SK-N-SH treated with all-trans-retinoic acid at 6 μM for 48 hours (cell line): ENCODE data around the gene FYCO1.

Experiments
- ARNTL ChIP-seq: fragments of 450-650 bp; formaldehyde crosslinking; IDR thresholded peaks from 2 replicates; pipeline ENCODE4 v1.5.0; 2020; ENCODE audit warnings: low read depth, mild to moderate bottlenecking, moderate library complexity, borderline replicate concordance
- BACH2 ChIP-seq: fragments of 250-450 bp; sonication (Bioruptor Pico); IDR thresholded peaks from 2 replicates; pipeline ENCODE4 v1.9.0; 2021; ENCODE audit warnings: mild to moderate bottlenecking, borderline replicate concordance
- ISL1 ChIP-seq: fragments of 250-450 bp; sonication (Bioruptor Pico); IDR thresholded peaks from 2 replicates; pipeline ENCODE4 v2.1.2; 2022; ENCODE audit warnings: mild to moderate bottlenecking, moderate library complexity
- OSR1 ChIP-seq: fragments of 250-450 bp; sonication (Bioruptor Pico); IDR thresholded peaks from 2 replicates; pipeline ENCODE4 v1.8.0; 2022; ENCODE audit warnings: moderate library complexity, mild to moderate bottlenecking, inconsistent platforms
- RARB ChIP-seq: fragments of 250-450 bp; sonication (Bioruptor Pico); IDR thresholded peaks from 2 replicates; pipeline ENCODE4 v1.8.0; 2021; ENCODE audit warnings: mild to moderate bottlenecking, moderate library complexity
- ZFP3 ChIP-seq: fragments of 250-450 bp; sonication (Bioruptor Pico); IDR thresholded peaks from 2 replicates; pipeline ENCODE4 v1.5.0; 2020; ENCODE audit warnings: mild to moderate bottlenecking, moderate library complexity
- TF ChIP-seq, protein P1 (sequence below): fragments of 250-450 bp; sonication (Bioruptor Pico); IDR thresholded peaks from 2 replicates; pipeline ENCODE4 v1.5.0; 2020; ENCODE audit warnings: mild to moderate bottlenecking, moderate library complexity

DNA sequence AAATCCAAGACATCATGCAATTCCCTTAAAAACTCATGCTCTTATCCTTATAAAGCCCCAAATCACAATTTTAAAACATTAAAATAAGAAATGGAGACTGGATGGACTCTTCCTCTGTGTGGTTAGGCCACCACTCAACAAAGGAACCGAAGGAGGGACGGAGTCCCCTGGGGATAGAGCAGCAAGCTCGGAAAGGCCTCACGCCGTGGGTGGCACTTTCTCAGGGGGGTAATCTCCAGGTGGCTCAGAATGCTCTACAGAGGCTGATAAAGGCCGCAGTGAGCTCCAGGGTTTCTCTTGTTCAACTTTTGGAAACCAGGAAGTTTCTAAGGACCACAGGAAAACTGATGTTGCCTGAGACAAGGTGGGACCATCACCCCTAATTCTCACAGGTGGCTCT lies 86.1 kb downstream of the FYCO1 start:
- TF ChIP-seq RARB (no peak), OSR1 (no peak), ZFP3 (no peak), ARNTL (CRISPR knock-in tag) (no peak), BACH2 (no peak), ISL1 (CRISPR knock-in tag) (no peak)
- TF ChIP-seq, protein P1, sequence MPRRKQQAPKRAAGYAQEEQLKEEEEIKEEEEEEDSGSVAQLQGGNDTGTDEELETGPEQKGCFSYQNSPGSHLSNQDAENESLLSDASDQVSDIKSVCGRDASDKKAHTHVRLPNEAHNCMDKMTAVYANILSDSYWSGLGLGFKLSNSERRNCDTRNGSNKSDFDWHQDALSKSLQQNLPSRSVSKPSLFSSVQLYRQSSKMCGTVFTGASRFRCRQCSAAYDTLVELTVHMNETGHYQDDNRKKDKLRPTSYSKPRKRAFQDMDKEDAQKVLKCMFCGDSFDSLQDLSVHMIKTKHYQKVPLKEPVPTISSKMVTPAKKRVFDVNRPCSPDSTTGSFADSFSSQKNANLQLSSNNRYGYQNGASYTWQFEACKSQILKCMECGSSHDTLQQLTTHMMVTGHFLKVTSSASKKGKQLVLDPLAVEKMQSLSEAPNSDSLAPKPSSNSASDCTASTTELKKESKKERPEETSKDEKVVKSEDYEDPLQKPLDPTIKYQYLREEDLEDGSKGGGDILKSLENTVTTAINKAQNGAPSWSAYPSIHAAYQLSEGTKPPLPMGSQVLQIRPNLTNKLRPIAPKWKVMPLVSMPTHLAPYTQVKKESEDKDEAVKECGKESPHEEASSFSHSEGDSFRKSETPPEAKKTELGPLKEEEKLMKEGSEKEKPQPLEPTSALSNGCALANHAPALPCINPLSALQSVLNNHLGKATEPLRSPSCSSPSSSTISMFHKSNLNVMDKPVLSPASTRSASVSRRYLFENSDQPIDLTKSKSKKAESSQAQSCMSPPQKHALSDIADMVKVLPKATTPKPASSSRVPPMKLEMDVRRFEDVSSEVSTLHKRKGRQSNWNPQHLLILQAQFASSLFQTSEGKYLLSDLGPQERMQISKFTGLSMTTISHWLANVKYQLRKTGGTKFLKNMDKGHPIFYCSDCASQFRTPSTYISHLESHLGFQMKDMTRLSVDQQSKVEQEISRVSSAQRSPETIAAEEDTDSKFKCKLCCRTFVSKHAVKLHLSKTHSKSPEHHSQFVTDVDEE: no peak
